ENCODE data around the gene ABCB9. TPM values are rescaled to one million over a fixed set of nuclear protein-coding genes. Genes with fewer than 3 reads are reported as not detected.

Gene ABCB9
- total RNA-seq, 1 experiment from 2014 or later: 32.7 TPM

DNA sequence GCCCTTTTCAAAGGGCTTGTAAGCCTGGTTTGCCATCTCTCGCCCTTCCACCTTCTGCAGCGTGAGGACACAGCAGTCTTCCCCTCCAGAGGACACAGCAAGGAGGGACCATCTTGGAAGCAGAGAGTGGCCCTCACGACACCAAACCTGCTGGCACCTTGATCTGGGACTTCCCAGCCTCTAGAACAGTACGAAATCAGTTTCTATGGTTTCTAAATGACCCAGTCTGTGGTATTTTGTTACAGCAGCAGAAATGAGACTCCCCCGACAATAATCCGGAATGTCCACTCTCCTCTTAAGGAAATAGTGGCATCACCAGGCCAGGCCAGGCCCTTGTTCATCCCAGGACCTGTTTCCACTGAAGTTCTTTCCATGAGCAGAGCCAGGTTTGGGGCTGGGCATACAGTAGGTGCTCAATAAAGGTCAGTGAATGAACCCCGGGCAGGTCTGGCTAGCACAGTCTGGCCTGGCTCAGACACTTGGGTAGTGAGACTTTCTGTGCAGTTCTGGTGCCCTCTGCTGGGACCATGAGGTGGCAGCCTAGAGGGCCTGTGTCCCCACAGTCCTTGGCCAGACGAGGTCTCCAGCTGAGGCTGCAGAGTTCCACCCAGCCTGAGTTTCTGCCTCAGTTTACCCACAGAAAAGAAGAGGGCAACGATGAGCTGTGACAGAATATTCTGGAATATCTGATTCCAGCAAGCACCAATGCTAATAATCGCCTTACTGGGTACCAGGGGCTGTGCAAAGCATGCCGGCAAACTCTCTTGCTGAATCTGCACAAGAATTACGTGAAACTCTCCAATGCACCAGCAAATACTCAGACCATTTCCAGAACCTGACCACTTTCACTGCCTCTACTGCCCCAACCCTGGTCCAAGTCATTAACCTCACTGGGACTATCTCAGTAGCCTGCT is 14.0 kb downstream of the ABCB9 start:
- ChIA-PET CTCF (interaction anchor here (0.6 to 2.0 kb wide), 9 partner anchors 17 to 158 kb away, joined by 3 to 11 read pairs (median 5); no protein-coding TSS in a partner anchor), POLR2A (interaction anchor here (0.5 kb wide), 1 partner anchor 260 kb away, joined by 5 read pairs; no protein-coding TSS in a partner anchor)
- TF ChIP-seq, protein P1, sequence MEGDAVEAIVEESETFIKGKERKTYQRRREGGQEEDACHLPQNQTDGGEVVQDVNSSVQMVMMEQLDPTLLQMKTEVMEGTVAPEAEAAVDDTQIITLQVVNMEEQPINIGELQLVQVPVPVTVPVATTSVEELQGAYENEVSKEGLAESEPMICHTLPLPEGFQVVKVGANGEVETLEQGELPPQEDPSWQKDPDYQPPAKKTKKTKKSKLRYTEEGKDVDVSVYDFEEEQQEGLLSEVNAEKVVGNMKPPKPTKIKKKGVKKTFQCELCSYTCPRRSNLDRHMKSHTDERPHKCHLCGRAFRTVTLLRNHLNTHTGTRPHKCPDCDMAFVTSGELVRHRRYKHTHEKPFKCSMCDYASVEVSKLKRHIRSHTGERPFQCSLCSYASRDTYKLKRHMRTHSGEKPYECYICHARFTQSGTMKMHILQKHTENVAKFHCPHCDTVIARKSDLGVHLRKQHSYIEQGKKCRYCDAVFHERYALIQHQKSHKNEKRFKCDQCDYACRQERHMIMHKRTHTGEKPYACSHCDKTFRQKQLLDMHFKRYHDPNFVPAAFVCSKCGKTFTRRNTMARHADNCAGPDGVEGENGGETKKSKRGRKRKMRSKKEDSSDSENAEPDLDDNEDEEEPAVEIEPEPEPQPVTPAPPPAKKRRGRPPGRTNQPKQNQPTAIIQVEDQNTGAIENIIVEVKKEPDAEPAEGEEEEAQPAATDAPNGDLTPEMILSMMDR (IDR thresholded peaks at IDR 0.05): peak; percentile 95
- TF ChIP-seq, protein P2, sequence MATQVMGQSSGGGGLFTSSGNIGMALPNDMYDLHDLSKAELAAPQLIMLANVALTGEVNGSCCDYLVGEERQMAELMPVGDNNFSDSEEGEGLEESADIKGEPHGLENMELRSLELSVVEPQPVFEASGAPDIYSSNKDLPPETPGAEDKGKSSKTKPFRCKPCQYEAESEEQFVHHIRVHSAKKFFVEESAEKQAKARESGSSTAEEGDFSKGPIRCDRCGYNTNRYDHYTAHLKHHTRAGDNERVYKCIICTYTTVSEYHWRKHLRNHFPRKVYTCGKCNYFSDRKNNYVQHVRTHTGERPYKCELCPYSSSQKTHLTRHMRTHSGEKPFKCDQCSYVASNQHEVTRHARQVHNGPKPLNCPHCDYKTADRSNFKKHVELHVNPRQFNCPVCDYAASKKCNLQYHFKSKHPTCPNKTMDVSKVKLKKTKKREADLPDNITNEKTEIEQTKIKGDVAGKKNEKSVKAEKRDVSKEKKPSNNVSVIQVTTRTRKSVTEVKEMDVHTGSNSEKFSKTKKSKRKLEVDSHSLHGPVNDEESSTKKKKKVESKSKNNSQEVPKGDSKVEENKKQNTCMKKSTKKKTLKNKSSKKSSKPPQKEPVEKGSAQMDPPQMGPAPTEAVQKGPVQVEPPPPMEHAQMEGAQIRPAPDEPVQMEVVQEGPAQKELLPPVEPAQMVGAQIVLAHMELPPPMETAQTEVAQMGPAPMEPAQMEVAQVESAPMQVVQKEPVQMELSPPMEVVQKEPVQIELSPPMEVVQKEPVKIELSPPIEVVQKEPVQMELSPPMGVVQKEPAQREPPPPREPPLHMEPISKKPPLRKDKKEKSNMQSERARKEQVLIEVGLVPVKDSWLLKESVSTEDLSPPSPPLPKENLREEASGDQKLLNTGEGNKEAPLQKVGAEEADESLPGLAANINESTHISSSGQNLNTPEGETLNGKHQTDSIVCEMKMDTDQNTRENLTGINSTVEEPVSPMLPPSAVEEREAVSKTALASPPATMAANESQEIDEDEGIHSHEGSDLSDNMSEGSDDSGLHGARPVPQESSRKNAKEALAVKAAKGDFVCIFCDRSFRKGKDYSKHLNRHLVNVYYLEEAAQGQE (IDR thresholded peaks at IDR 0.05; ENCODE audit: insufficient read depth in 1 of 2, low read depth in 2 of 2, low read length in 1 of 2): no peak
- no peaks in the 10 kb centered on the region for H3K36me3 ChIP-seq (ENCODE audit: control insufficient read depth, insufficient read depth, low read length)
- DNase-seq (ENCODE audit: low read depth, low spot score) (no peak), ATAC-seq (peak; percentile 97)
- H3K4me1 ChIP-seq (ENCODE audit: control insufficient read depth, insufficient read depth, low read length): peaks cover 27% of the 10 kb centered on the region
- H3K27ac ChIP-seq (ENCODE audit: low read length): peak overlapping the region; percentile 82
- no peaks in the 10 kb centered on the region for H3K9me3 ChIP-seq (ENCODE audit: control insufficient read depth, insufficient read depth, low read depth, low read length)
- no peaks in the 10 kb centered on the region for H3K27me3 ChIP-seq (ENCODE audit: control insufficient read depth, insufficient read depth, low read length)
- H3K4me3 ChIP-seq (ENCODE audit: low read depth in 2 of 2, low read length in 2 of 2): no peak overlapping the region
- in situ Hi-C loops (cut with HindIII; ENCODE audit: low pct_unique_long_range_greater_than_20kb, low sequenced_read_pairs) (no loop called here), intact Hi-C loops (cut with micrococcal nuclease; ENCODE audit: unreplicated experiment) (loop anchor here (10.0 kb wide), 1 partner anchor 157 kb away; no protein-coding TSS in a partner anchor)
- BruUV-seq (replicated peaks): no TSS peak

DNA sequence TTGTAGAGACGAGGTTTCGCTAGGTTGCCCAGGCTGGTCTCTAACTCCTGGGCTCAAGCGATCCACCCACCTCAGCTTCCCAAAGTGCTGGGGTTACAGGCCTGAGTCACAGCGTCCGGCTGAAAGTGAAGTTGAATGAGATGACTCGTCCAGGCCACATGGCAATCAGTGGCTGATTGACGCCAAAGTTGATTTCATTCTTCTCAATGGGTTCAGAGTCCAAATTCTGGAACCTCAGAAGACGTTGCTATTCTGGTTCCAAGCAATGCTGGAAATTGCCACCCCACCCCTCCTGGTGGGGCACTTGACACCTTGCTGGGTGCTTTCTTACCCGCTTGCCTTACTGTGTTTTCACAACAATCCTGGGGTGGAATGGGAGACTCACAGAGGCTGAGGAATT is 14.9 kb downstream of the ABCB9 start:
- Histone ChIP-seq H3K9me3 (ENCODE audit: control insufficient read depth, insufficient read depth, low read depth, low read length) (no peaks in the 10 kb centered on the region), H3K27me3 (ENCODE audit: control insufficient read depth, insufficient read depth, low read length) (no peaks in the 10 kb centered on the region), H3K4me1 (ENCODE audit: control insufficient read depth, insufficient read depth, low read length) (peaks cover 36% of the 10 kb centered on the region), H3K4me3 (ENCODE audit: low read depth in 2 of 2, low read length in 2 of 2) (no peak overlapping the region), H3K27ac (ENCODE audit: low read length) (peak overlapping the region; percentile 82), H3K36me3 (ENCODE audit: control insufficient read depth, insufficient read depth, low read length) (no peaks in the 10 kb centered on the region)
- no TSS peak for BruUV-seq (replicated peaks)
- intact Hi-C loops (cut with micrococcal nuclease; ENCODE audit: unreplicated experiment): loop anchor here (10.0 kb wide), 1 partner anchor 157 kb away; no protein-coding TSS in a partner anchor
- in situ Hi-C loops (cut with HindIII; ENCODE audit: low pct_unique_long_range_greater_than_20kb, low sequenced_read_pairs): no loop called here
- POLR2A ChIA-PET: no interaction called here
- DNase-seq (ENCODE audit: low read depth, low spot score) (no peak), ATAC-seq (no peak)
- CTCF ChIA-PET: interaction anchor here (0.6 to 2.0 kb wide), 4 partner anchors 38 to 91 kb away, joined by 5 to 11 read pairs (median 8); no protein-coding TSS in a partner anchor
- no peak for TF ChIP-seq SIN3A (IDR thresholded peaks at IDR 0.05; ENCODE audit: borderline replicate concordance, insufficient read depth, low read depth, low read length)
